Mesothelial cell of epicardium (in vitro differentiated cells): Measurements from ENCODE around the gene PKP1. TPM values are rescaled to one million over a fixed set of nuclear protein-coding genes. Genes with fewer than 3 reads are reported as not detected.

ENCODE experiments used
- DNase-seq, 2 experiments: peaks; one replicate each; pipeline ENCODE4 v3.0.0; 2021; ENCODE audit warnings: low spot score in 2 of 2; ENCODE audit not compliant: unreplicated experiment in 2 of 2
- H3K27ac Mint-ChIP-seq: 2 replicates; pipeline ENCODE4 v1.8.0; 2021; ENCODE audit warnings: mixed read lengths
- H3K27me3 Mint-ChIP-seq: 2 replicates; pipeline ENCODE4 v1.8.0; 2021; ENCODE audit warnings: low read depth, mixed read lengths
- H3K36me3 Mint-ChIP-seq: 2 replicates; pipeline ENCODE4 v1.8.0; 2021; ENCODE audit warnings: mixed read lengths
- H3K4me1 Mint-ChIP-seq: 2 replicates; pipeline ENCODE4 v1.8.0; 2021; ENCODE audit warnings: mixed read lengths
- H3K4me3 Mint-ChIP-seq: 2 replicates; pipeline ENCODE4 v1.8.0; 2021; ENCODE audit warnings: mild to moderate bottlenecking, moderate library complexity, mixed read lengths
- H3K9me3 Mint-ChIP-seq: 2 replicates; pipeline ENCODE4 v1.8.0; 2021; ENCODE audit warnings: mixed read lengths
- CTCF ChIP-seq: fragments of 200-600 bp; sonication (generic); IDR thresholded peaks from one replicate; pipeline ENCODE4 v1.5.0; 2021; ENCODE audit warnings: antibody characterized with exemption; ENCODE audit not compliant: unreplicated experiment
- total RNA-seq: library from RNA; stranded (reverse); gene quantifications from 3 replicates; pipeline ENCODE4 v1.2.1, GENCODE V29; 2021

The PKP1 gene
- total RNA-seq, 1 donor from 2014 or later, result 0.54 TPM

GRCh38 chr1:201326710-201327109 lies 43.4 kb downstream of the PKP1 start:
- Mint-ChIP-seq H3K36me3 (no peaks in the 10 kb centered on the region), H3K9me3 (no peaks in the 10 kb centered on the region), H3K4me1 (no peaks in the 10 kb centered on the region), H3K4me3 (no peak overlapping the region), H3K27me3 (peaks cover 17% of the 10 kb centered on the region), H3K27ac (no peak overlapping the region)
- no peak for DNase-seq
- no peak for TF ChIP-seq CTCF

GRCh38 chr1:201327687-201328240 lies 44.5 kb downstream of the PKP1 start:
- peaks cover 17% of the 10 kb centered on the region for H3K27me3 Mint-ChIP-seq
- no peak overlapping the region for H3K4me3 Mint-ChIP-seq
- no peak for DNase-seq
- no peak overlapping the region for H3K27ac Mint-ChIP-seq
- H3K9me3 Mint-ChIP-seq, result no peaks in the 10 kb centered on the region
- no peaks in the 10 kb centered on the region for H3K4me1 Mint-ChIP-seq
- H3K36me3 Mint-ChIP-seq, result no peaks in the 10 kb centered on the region
- TF ChIP-seq CTCF, result no peak

- H3K27me3 Mint-ChIP-seq, result peaks cover 17% of the 10 kb centered on the region
Observed at GRCh38 chr1:201328576-201328975, 45.3 kb downstream of the PKP1 start.

GRCh38 chr1:201329286-201329685 lies 46.0 kb downstream of the PKP1 start:
- Mint-ChIP-seq H3K4me1 (no peaks in the 10 kb centered on the region), H3K36me3 (no peaks in the 10 kb centered on the region), H3K27ac (no peak overlapping the region), H3K9me3 (no peaks in the 10 kb centered on the region), H3K4me3 (no peak overlapping the region), H3K27me3 (peaks cover 16% of the 10 kb centered on the region)
- DNase-seq, result no peak
- TF ChIP-seq CTCF, result no peak

More at GRCh38 chr1:201328576-201328975, 45.3 kb downstream of the PKP1 start:
- Mint-ChIP-seq H3K4me1 (no peaks in the 10 kb centered on the region), H3K36me3 (no peaks in the 10 kb centered on the region), H3K27ac (no peak overlapping the region), H3K9me3 (no peaks in the 10 kb centered on the region), H3K4me3 (no peak overlapping the region)
- no peak for DNase-seq
- no peak for TF ChIP-seq CTCF

GRCh38 chr1:201329801-201330200 lies 46.5 kb downstream of the PKP1 start:
- Mint-ChIP-seq H3K9me3 (no peaks in the 10 kb centered on the region), H3K27me3 (peaks cover 14% of the 10 kb centered on the region), H3K4me3 (no peak overlapping the region), H3K36me3 (no peaks in the 10 kb centered on the region), H3K27ac (no peak overlapping the region), H3K4me1 (no peaks in the 10 kb centered on the region)
- no peak for DNase-seq
- TF ChIP-seq CTCF, result no peak

- Mint-ChIP-seq H3K4me1 (no peaks in the 10 kb centered on the region), H3K9me3 (no peaks in the 10 kb centered on the region), H3K36me3 (no peaks in the 10 kb centered on the region), H3K27me3 (peaks cover 14% of the 10 kb centered on the region), H3K4me3 (no peak overlapping the region), H3K27ac (no peak overlapping the region)
- TF ChIP-seq CTCF, result no peak
- DNase-seq, result no peak
Observed at GRCh38 chr1:201330541-201330940, 47.2 kb downstream of the PKP1 start.
